WTC11 (cell line): ENCODE measurements around the gene KDM4C. TPM values are rescaled to one million over a fixed set of nuclear protein-coding genes. Genes with fewer than 3 reads are reported as not detected.

Experiments
- ATF6 ChIP-seq: sonication (generic); formaldehyde crosslinking; IDR thresholded peaks from 2 replicates; pipeline ENCODE4 v1.8.1; 2023; ENCODE audit warnings: mild to moderate bottlenecking, missing genetic modification reagents
- CBFB ChIP-seq: sonication (generic); formaldehyde crosslinking; IDR thresholded peaks from 2 replicates; pipeline ENCODE4 v1.8.1; 2022; ENCODE audit warnings: mild to moderate bottlenecking, low read depth, missing genetic modification reagents
- CREB1 ChIP-seq: sonication (generic); formaldehyde crosslinking; IDR thresholded peaks from 2 replicates; pipeline ENCODE4 v1.8.0; 2023; ENCODE audit warnings: mild to moderate bottlenecking, missing genetic modification reagents
- CREM ChIP-seq: sonication (generic); formaldehyde crosslinking; IDR thresholded peaks from 2 replicates; pipeline ENCODE4 v1.8.1; 2022; ENCODE audit warnings: mild to moderate bottlenecking, missing genetic modification reagents, moderate library complexity
- CTCF ChIP-seq: fragments of 200-600 bp; IDR thresholded peaks from 2 replicates; pipeline ENCODE4 v1.8.0; 2022; ENCODE audit warnings: antibody characterized with exemption
- E2F1 ChIP-seq: sonication (generic); formaldehyde crosslinking; IDR thresholded peaks from 2 replicates; pipeline ENCODE4 v1.8.0; 2022; ENCODE audit warnings: mild to moderate bottlenecking, missing genetic modification reagents
- EMX1 ChIP-seq: fragments of 250-450 bp; sonication (Bioruptor Pico); IDR thresholded peaks from 2 replicates; pipeline ENCODE4 v1.8.0; 2021; ENCODE audit warnings: mild to moderate bottlenecking
- ERG ChIP-seq: fragments of 250-450 bp; sonication (Bioruptor Pico); IDR thresholded peaks from 2 replicates; pipeline ENCODE4 v1.8.0; 2021; ENCODE audit warnings: mild to moderate bottlenecking
- ETV6 ChIP-seq: sonication (generic); formaldehyde crosslinking; IDR thresholded peaks from 2 replicates; pipeline ENCODE4 v1.8.1; 2022; ENCODE audit warnings: mild to moderate bottlenecking, missing genetic modification reagents
- FOXJ3 ChIP-seq: sonication (generic); formaldehyde crosslinking; IDR thresholded peaks from 2 replicates; pipeline ENCODE4 v1.9.0; 2021; ENCODE audit warnings: missing genetic modification reagents, mild to moderate bottlenecking, borderline replicate concordance
- GABPB1 ChIP-seq: sonication (generic); formaldehyde crosslinking; IDR thresholded peaks from 2 replicates; pipeline ENCODE4 v1.8.1; 2023; ENCODE audit warnings: mild to moderate bottlenecking, missing genetic modification reagents
- HMGA2 ChIP-seq: fragments of 250-450 bp; sonication (Bioruptor Pico); IDR thresholded peaks from 2 replicates; pipeline ENCODE4 v1.4.0; 2021; ENCODE audit warnings: mild to moderate bottlenecking, moderate library complexity
- MAX ChIP-seq: sonication (generic); formaldehyde crosslinking; IDR thresholded peaks from 2 replicates; pipeline ENCODE4 v1.8.0; 2022; ENCODE audit warnings: mild to moderate bottlenecking, missing genetic modification reagents
- MXD4 ChIP-seq: fragments of 250-450 bp; sonication (Bioruptor Pico); IDR thresholded peaks from 2 replicates; pipeline ENCODE4 v1.8.0; 2021; ENCODE audit warnings: mild to moderate bottlenecking, moderate library complexity, borderline replicate concordance
- MYBL2 ChIP-seq: sonication (generic); formaldehyde crosslinking; IDR thresholded peaks from 2 replicates; pipeline ENCODE4 v1.8.1; 2023; ENCODE audit warnings: mild to moderate bottlenecking, moderate library complexity, missing genetic modification reagents
- NR2C2 ChIP-seq: sonication (generic); formaldehyde crosslinking; IDR thresholded peaks from 2 replicates; pipeline ENCODE4 v1.8.0; 2022; ENCODE audit warnings: mild to moderate bottlenecking, missing genetic modification reagents
- PREB ChIP-seq: sonication (generic); formaldehyde crosslinking; IDR thresholded peaks from 2 replicates; pipeline ENCODE4 v1.8.1; 2022; ENCODE audit warnings: mild to moderate bottlenecking, missing genetic modification reagents, moderate library complexity, borderline replicate concordance
- RORB ChIP-seq: fragments of 250-450 bp; sonication (Bioruptor Pico); IDR thresholded peaks from 2 replicates; pipeline ENCODE4 v1.9.0; 2021; ENCODE audit warnings: mild to moderate bottlenecking
- SOX15 ChIP-seq: fragments of 250-450 bp; sonication (Bioruptor Pico); IDR thresholded peaks from 2 replicates; pipeline ENCODE4 v1.9.0; 2021; ENCODE audit warnings: mild to moderate bottlenecking
- TEAD1 ChIP-seq: sonication (generic); formaldehyde crosslinking; IDR thresholded peaks from 2 replicates; pipeline ENCODE4 v1.8.0; 2022; ENCODE audit warnings: mild to moderate bottlenecking, missing genetic modification reagents
- USF1 ChIP-seq: sonication (generic); formaldehyde crosslinking; IDR thresholded peaks from 2 replicates; pipeline ENCODE4 v1.8.0; 2022; ENCODE audit warnings: mild to moderate bottlenecking, missing genetic modification reagents
- ZNF121 ChIP-seq: sonication (generic); formaldehyde crosslinking; IDR thresholded peaks from 2 replicates; pipeline ENCODE4 v1.8.0; 2023; ENCODE audit warnings: missing genetic modification reagents
- ZNF219 ChIP-seq: sonication (generic); formaldehyde crosslinking; IDR thresholded peaks from 2 replicates; pipeline ENCODE4 v1.8.0; 2023; ENCODE audit warnings: missing genetic modification reagents, mild to moderate bottlenecking, borderline replicate concordance
- ZNF232 ChIP-seq: sonication (generic); formaldehyde crosslinking; IDR thresholded peaks from 2 replicates; pipeline ENCODE4 v1.8.0; 2022; ENCODE audit warnings: mild to moderate bottlenecking, missing genetic modification reagents
- ZNF671 ChIP-seq: fragments of 250-450 bp; sonication (Bioruptor Pico); IDR thresholded peaks from 2 replicates; pipeline ENCODE4 v1.8.0; 2021; ENCODE audit warnings: mild to moderate bottlenecking
- total RNA-seq: library from RNA; stranded (reverse); gene quantifications from 3 replicates; pipeline ENCODE4 v1.2.3, GENCODE V29; 2021
- TF ChIP-seq, protein P1 (sequence below): sonication (generic); formaldehyde crosslinking; IDR thresholded peaks from 2 replicates; pipeline ENCODE4 v1.8.1; 2022; ENCODE audit warnings: low read depth, mild to moderate bottlenecking, moderate library complexity, missing genetic modification reagents, borderline replicate concordance
- TF ChIP-seq, protein P2 (sequence below): fragments of 250-450 bp; sonication (Bioruptor Pico); IDR thresholded peaks from 2 replicates; pipeline ENCODE4 v1.9.0; 2021; ENCODE audit warnings: mild to moderate bottlenecking

Gene KDM4C
- total RNA-seq, 1 experiment from 2014 or later, result 29.2 TPM

GRCh38 chr9:6715755-6716643, 41.8 kb upstream of the KDM4C start (continued):
- TF ChIP-seq ZNF671 (CRISPR knock-in tag), result no peak
- TF ChIP-seq, protein P1, sequence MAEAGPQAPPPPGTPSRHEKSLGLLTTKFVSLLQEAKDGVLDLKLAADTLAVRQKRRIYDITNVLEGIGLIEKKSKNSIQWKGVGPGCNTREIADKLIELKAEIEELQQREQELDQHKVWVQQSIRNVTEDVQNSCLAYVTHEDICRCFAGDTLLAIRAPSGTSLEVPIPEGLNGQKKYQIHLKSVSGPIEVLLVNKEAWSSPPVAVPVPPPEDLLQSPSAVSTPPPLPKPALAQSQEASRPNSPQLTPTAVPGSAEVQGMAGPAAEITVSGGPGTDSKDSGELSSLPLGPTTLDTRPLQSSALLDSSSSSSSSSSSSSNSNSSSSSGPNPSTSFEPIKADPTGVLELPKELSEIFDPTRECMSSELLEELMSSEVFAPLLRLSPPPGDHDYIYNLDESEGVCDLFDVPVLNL (CRISPR knock-in tag), result no peak
- no peak for TF ChIP-seq E2F1 (CRISPR knock-in tag)
- no peak for TF ChIP-seq FOXJ3 (CRISPR knock-in tag)
- TF ChIP-seq CREB1 (CRISPR knock-in tag), result no peak
- no peak for TF ChIP-seq PREB
- peak; percentile 88; the same call in 1 of the 2 replicates for TF ChIP-seq USF1 (CRISPR knock-in tag)
- TF ChIP-seq TEAD1 (CRISPR knock-in tag), result no peak
- TF ChIP-seq MAX, result peak; percentile 86
- no peak for TF ChIP-seq MXD4
- peak; percentile 75; the same call in 1 of the 2 replicates for TF ChIP-seq ETV6 (CRISPR knock-in tag)
- TF ChIP-seq ZNF219 (CRISPR knock-in tag), result no peak
- no peak for TF ChIP-seq EMX1 (CRISPR knock-in tag)
- no peak for TF ChIP-seq HMGA2 (CRISPR knock-in tag)
- TF ChIP-seq RORB, result no peak
- no peak for TF ChIP-seq SOX15 (CRISPR knock-in tag)
- TF ChIP-seq ZNF121, result no peak
- TF ChIP-seq, protein P2, sequence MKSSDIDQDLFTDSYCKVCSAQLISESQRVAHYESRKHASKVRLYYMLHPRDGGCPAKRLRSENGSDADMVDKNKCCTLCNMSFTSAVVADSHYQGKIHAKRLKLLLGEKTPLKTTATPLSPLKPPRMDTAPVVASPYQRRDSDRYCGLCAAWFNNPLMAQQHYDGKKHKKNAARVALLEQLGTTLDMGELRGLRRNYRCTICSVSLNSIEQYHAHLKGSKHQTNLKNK (CRISPR knock-in tag), result no peak
- TF ChIP-seq CREM (CRISPR knock-in tag), result peak; percentile 62; the same call in 1 of the 2 replicates
- no peak for TF ChIP-seq NR2C2 (CRISPR knock-in tag)
- TF ChIP-seq ATF6 (CRISPR knock-in tag), result no peak
- no peak for TF ChIP-seq ZNF232 (CRISPR knock-in tag)
- peak; percentile 70; the same call in 1 of the 2 replicates for TF ChIP-seq CBFB (CRISPR knock-in tag)
- no peak for TF ChIP-seq ERG (CRISPR knock-in tag)
- TF ChIP-seq CTCF, result no peak
- no peak for TF ChIP-seq MYBL2 (CRISPR knock-in tag)
- TF ChIP-seq GABPB1 (CRISPR knock-in tag), result no peak
